GM12891 (cell line): ENCODE data around the gene ATP5MC2.

Experiments used
- PAX5 ChIP-seq: IDR thresholded peaks from 2 replicates; pipeline ENCODE4 v1.6.1; 2011; ENCODE audit warnings: low read length, moderate library complexity, mild to moderate bottlenecking; ENCODE audit not compliant: insufficient read depth, severe bottlenecking
- POLR2A ChIP-seq: IDR thresholded peaks from 2 replicates; pipeline ENCODE4 v1.6.1; 2011; ENCODE audit warnings: low read depth, low read length, control low read depth
- POLR2AphosphoS5 ChIP-seq: IDR thresholded peaks from 2 replicates; pipeline ENCODE4 v1.6.1; 2011; ENCODE audit warnings: low read depth, low read length, control low read depth
- SPI1 ChIP-seq: IDR thresholded peaks from 2 replicates; pipeline ENCODE4 v1.6.1; 2011; ENCODE audit warnings: low read depth, low read length, control low read depth
- TAF1 ChIP-seq: IDR thresholded peaks from 2 replicates; pipeline ENCODE4 v1.6.1; 2011; ENCODE audit warnings: low read depth, low read length, control low read depth

DNA sequence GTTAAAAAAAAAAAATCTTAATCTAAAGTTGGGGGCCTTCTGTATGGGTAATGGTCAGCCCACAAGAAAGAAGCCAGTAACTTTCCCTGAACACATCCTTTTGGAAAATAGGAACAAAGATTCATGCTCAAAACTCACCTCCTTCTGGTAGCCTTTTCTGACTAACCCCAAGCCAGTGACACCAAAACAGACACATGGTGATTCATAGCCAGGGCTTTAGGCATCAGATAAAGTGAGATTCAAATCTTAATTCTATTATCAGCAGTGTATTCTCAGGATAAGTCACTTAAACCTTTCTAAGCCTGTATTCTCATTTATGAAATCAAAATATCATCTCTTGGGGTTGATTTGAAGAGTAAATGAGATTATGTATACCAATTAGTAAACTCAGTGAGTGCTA lies 4.9 kb downstream of the ATP5MC2 start:
- TF ChIP-seq POLR2A (no peak), POLR2AphosphoS5 (no peak), TAF1 (no peak), SPI1 (no peak), PAX5 (no peak)
